Effector memory CD4-positive, alpha-beta T cell (primary cell): ENCODE data around the gene ING4.

Source experiments
- DNase-seq, 3 donors: peaks; one replicate each; pipeline ENCODE4 v3.0.0-alpha.2; 2020
- H3K27ac ChIP-seq: 2 replicates; pipeline ENCODE4 v1.7.0; 2013; ENCODE audit warnings: mild to moderate bottlenecking, low read length, moderate library complexity; ENCODE audit not compliant: insufficient read depth, poor library complexity, severe bottlenecking
- H3K27me3 ChIP-seq: replicated peaks from 2 replicates; pipeline ENCODE4 v1.7.0; 2013; ENCODE audit warnings: mild to moderate bottlenecking, low read length; ENCODE audit not compliant: insufficient read depth, control insufficient read depth, poor library complexity, severe bottlenecking
- H3K36me3 ChIP-seq: 2 replicates; pipeline ENCODE4 v1.7.0; 2013; ENCODE audit warnings: mild to moderate bottlenecking, low read length, moderate library complexity; ENCODE audit not compliant: control insufficient read depth, insufficient read depth
- H3K4me1 ChIP-seq: 2 replicates; pipeline ENCODE4 v1.7.0; 2013; ENCODE audit warnings: low read length, mild to moderate bottlenecking; ENCODE audit not compliant: control insufficient read depth, insufficient read depth, poor library complexity, severe bottlenecking
- H3K4me3 ChIP-seq: 2 replicates; pipeline ENCODE4 v1.7.0; 2013; ENCODE audit warnings: low read length, low read depth, mild to moderate bottlenecking; ENCODE audit not compliant: insufficient read depth, poor library complexity, severe bottlenecking
- H3K9me3 ChIP-seq: 2 replicates; pipeline ENCODE4 v1.7.0; 2013; ENCODE audit warnings: mild to moderate bottlenecking, low read length, moderate library complexity; ENCODE audit not compliant: control insufficient read depth

The ING4 gene

GRCh38 chr12:6607751-6608591 is 54.9 kb downstream of the ING4 start:
- Histone ChIP-seq H3K27me3 (no peaks in the 10 kb centered on the region), H3K4me1 (peaks cover 44% of the 10 kb centered on the region), H3K36me3 (no peaks in the 10 kb centered on the region), H3K9me3 (no peaks in the 10 kb centered on the region), H3K27ac (peak overlapping the region; percentile 91), H3K4me3 (no peak overlapping the region)
- DNase-seq = peak; percentile 41 to 62 (median 60)

DNA sequence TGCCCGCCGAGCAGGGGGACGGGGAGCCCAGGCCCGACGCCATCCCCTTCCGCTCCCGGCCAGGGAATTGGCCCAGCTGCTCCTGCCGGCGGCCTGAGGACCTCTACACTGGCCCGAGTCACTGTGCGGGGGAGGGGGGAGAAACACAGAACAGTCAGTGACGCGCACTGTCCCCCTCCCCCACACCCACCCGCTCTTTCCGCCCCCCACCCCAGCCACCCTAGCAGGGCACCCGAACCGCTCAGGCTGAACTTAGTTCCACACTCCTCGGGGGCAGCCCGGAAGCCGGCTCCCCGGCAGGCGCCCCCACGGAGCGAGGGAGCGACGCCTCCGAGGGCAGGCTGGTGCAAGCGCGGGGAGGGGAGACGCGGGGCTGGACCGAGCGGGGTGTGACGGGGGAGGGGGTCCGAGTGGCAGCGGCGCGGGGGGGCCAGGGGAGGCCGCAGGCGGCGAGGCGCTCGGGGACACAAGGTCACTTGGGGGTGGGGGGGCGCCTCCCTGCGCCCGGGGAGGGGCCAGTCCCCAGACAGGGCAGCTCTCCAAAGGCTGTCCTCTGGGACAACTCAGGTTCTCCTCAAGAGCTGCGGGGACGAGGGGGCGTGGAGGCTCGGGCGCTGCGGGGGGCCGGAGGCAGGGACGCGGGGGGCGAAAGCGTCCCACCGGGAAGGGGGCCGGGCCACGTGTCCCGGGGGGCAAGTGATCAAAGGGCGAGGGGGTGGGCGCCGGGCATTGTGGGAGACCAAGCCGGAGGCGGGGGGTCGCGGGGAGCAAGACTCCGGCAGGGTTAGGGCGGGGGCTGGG is 56.4 kb downstream of the ING4 start:
- H3K27ac ChIP-seq = peak overlapping the region; percentile 91
- peaks cover 11% of the 10 kb centered on the region for H3K36me3 ChIP-seq
- H3K27me3 ChIP-seq = no peaks in the 10 kb centered on the region
- H3K4me3 ChIP-seq = peak overlapping the region; percentile 86
- peak; percentile 34 to 52 (median 50) for DNase-seq
- no peaks in the 10 kb centered on the region for H3K9me3 ChIP-seq
- H3K4me1 ChIP-seq = peaks cover 37% of the 10 kb centered on the region

GRCh38 chr12:6605421-6606330 is 57.2 kb downstream of the ING4 start:
- peak overlapping the region; percentile 91 for H3K27ac ChIP-seq
- no peaks in the 10 kb centered on the region for H3K9me3 ChIP-seq
- H3K4me3 ChIP-seq = peak overlapping the region; percentile 86
- peaks cover 20% of the 10 kb centered on the region for H3K36me3 ChIP-seq
- peaks cover 29% of the 10 kb centered on the region for H3K4me1 ChIP-seq
- DNase-seq = peak in 2 of 3 donors; percentile 35 to 48
- no peaks in the 10 kb centered on the region for H3K27me3 ChIP-seq

DNA sequence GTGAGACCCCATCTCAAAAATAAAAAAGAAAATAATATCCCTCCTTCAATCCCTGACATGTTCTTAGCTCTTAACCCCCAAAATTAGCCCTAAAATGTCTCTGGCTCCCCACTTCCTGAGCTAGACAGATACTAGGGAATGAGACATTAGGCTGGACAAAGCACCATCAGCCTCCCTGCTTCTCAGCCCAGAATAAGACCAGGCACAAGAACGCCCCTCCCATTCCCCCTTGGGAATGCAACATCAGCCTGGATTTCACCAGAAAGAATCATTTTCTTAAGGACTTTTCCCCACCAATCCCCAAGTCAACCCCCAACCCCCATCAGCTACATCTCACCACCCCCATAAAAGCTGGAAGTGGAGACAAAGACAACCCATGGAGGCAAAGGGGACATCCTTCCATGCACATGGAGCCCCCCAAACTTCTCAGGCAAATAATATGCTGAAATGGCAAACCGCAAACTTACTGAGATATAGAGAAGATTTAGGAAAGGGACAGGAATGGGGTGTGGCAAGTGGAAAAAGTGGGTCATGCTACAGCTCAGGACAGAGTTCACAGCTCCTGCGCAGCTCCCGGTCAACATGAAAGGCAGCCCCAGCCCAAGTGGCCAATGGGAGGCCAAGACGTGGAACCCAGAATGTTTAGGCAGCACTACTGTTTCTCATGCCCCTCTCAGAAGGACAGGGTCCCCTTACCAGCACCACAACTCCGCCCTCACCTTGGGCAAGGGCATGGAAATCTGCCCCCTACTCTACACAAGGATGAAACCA is 58.5 kb downstream of the ING4 start:
- H3K4me3 ChIP-seq = peak overlapping the region; percentile 86
- peak overlapping the region; percentile 91 for H3K27ac ChIP-seq
- DNase-seq = no peak
- peaks cover 29% of the 10 kb centered on the region for H3K4me1 ChIP-seq
- peaks cover 32% of the 10 kb centered on the region for H3K36me3 ChIP-seq
- no peaks in the 10 kb centered on the region for H3K9me3 ChIP-seq
- no peaks in the 10 kb centered on the region for H3K27me3 ChIP-seq

DNA sequence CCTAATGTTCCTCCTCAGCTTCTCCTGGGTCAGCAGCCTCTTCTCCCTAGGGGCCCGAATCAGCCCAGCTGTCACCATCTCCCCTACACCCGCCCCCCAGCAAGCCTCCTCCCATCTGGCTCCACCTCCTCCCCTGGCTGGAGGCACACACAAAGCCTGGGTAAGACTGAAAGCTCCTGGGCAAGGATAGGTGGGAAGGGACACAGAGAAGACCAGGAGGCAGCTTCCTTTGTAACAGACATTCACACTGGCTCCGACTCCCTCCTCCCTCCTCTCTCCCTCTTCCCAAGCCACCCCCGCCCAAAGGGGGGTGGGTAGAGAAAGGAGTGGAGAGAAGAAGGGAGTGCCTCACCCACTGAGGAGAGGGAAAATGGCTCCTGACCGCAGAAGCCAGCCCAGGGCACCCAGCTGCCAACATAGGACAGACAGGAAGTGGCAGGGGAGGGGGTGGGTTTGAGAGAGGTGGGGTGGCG is 59.8 kb downstream of the ING4 start:
- Histone ChIP-seq H3K4me1 (peaks cover 29% of the 10 kb centered on the region), H3K36me3 (peaks cover 45% of the 10 kb centered on the region), H3K27ac (peak overlapping the region; percentile 61), H3K4me3 (peak overlapping the region; percentile 38), H3K9me3 (no peaks in the 10 kb centered on the region), H3K27me3 (no peaks in the 10 kb centered on the region)
- peak in 2 of 3 donors; percentile 29 to 32 for DNase-seq

- H3K4me3 ChIP-seq = peak overlapping the region; percentile 38
- no peak for DNase-seq
These were observed 60.4 kb downstream of the ING4 start for GRCh38 chr12:6602526-6602925.

More at GRCh38 chr12:6602526-6602925, 60.4 kb downstream of the ING4 start:
- no peaks in the 10 kb centered on the region for H3K27me3 ChIP-seq
- H3K27ac ChIP-seq = peak overlapping the region; percentile 61
- peaks cover 51% of the 10 kb centered on the region for H3K36me3 ChIP-seq
- no peaks in the 10 kb centered on the region for H3K9me3 ChIP-seq
- peaks cover 29% of the 10 kb centered on the region for H3K4me1 ChIP-seq
